HPDE6-E6E7 (cell line): ENCODE data around the gene BCL2L15.
"Not testable (repeated sequence)": the region's sequence is repeated elsewhere in the genome, so short reads cannot be mapped to it uniquely, and the experiment has no call there.

Experiments used
- DNase-seq: peaks from one replicate; pipeline ENCODE4 v3.0.0; 2011; ENCODE audit warnings: missing footprints; ENCODE audit errors: extremely low spot score

BCL2L15 gene

GRCh38 chr1:113871597-113872113 lies 15.7 kb downstream of the BCL2L15 start, which contains the start of gene PTPN22:
Gene PTPN22 (minus strand): TSS chr1:113871712.
- DNase-seq = no peak

- DNase-seq = no peak
These were observed 16.6 kb downstream of the BCL2L15 start for GRCh38 chr1:113870778-113871177.

DNA sequence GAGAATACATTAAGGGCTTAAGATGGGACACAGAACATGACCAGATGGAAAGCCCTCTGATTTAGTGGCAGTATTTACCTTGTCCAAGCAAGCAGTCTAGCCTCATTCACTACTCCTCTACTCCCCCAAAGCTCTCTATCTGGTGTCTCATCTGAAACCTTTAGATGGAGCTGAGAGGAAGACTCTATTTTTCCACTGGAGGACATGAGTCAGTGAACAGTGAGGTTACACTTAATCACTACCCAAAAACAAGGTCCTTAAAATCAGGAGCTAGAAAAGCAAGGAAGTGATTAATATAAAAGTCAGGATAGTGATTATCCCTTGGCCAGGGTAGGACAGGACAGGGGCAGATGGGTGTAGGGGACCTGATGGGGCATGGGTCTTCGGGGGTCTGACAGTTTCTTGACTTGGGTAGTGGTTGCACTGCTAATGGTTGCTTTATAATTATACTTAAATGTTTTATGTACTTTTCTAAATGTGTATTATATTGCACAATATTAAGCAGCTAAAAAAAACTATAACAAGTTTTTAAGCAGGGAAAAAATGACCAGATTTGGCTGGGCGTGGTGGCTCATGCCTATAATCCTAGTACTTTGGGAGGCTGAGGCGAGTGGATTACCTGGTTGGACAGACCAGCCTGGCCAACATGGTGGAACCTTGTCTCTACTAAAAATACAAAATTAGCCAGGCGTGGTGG lies 18.8 kb downstream of the BCL2L15 start:
- DNase-seq = no peak

DNA sequence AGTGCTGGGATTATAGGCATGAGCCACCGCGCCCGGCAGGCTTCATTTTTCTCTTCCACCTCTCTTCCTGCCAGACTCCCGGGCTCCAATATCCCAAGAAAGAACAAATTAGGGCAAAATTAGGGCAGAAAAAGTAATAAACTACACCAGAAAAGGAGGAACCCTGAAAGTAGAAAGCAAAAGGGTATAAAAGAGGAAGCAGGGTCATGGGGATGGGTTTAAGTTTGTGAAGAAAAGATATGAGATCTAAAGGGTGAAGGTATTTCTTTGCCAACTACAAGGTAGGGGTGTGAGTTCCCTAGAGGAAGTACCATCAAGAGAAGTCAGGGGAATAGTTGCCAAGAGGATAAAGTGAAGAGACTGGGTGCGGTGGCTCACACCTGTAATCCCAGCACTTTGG lies 25.7 kb downstream of the BCL2L15 start:
- no peak for DNase-seq

DNA sequence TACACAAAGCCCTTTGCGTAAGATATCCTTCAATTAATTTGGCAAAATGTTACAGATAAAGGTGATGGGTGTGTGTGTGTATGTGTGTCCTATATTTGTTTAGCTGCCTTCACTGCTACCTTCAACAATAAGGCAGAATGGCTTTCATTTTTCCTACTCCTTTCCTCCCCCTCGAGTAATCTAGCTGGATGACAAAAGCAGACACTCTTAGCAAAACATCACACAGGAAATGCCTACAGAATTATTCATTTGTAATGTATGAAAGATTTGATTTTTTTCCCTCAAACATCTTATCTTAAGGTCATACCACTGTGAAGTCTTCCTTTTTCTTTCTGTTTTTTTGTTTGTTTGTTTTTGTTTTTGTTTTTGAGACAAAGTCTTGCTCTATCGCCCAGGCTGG lies 26.5 kb downstream of the BCL2L15 start:
- DNase-seq = peak; percentile 11

DNA sequence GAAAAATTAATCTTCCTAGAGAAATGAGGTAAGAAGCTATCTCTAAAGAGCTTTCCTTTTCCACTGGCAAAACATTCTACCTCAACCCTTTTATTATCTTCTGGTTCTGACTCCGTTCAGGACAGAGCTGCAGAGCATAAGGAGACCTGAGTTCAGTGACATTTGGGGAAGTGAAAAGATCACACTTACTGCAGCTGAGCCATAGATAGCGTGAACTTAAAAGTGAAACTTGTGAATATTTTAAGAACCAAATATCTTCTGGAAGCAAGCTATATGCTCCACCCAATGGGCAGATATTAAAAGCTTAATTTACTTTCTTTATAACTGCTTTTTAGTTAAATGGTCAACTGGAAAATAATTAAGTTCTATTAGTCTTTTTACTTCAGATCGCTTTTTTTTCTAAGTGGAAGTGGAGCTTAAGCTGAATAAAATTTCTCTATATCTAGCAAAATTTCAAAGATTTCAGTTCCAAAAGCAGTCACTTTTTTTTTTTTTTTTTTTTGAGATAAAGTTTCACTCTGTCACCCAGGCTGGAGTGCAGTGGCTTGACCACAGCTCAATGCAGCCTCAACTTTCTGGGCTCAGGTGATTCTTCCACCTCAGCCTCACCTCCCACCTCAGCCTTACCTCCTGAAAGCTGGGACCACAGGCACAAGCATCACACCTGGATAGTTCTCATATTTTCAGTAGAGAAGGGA lies 27.8 kb downstream of the BCL2L15 start:
- DNase-seq = no peak

- DNase-seq = no peak
These were observed 28.4 kb downstream of the BCL2L15 start for GRCh38 chr1:113858982-113859381.

DNA sequence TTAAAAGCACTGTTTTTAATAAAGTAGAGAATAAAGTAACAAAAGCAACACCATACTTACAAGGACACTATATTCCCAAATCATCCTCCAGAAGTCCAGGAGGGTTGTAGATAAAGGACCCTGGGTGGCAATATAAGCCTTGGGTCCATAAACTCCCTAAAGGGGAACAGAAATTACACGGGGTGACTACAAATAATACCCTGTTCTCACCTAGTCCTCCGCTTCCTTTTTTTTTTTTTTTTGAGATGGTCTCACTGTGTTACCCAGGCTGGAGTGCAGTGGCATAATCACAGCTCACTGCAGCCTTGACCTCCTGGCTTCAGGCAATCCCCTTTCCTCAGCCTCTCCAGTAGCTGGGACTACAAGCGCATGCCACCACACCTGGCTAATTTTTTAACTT lies 29.0 kb downstream of the BCL2L15 start:
- DNase-seq = no peak

DNA sequence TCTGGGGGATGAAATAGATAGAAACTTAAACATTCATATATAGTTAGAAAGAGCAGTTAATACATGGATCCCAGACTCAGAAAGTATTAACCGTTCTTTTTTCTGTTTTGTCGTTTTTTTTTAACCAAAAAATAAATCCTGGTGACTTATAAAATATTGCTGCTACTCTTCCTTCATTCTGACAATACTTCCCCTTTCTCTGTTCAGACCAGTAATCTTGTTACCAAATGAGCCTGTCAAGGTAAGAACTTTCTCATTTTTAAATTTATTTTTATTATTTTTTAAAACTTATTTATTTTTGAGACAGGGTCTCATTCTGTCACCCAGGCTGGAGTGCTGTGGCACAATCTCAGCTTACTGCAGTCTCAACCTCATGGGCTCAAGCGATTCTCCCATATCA lies 29.6 kb downstream of the BCL2L15 start:
- DNase-seq = no peak

- no peak for DNase-seq
These were observed 31.0 kb downstream of the BCL2L15 start for GRCh38 chr1:113856401-113856790.

DNA sequence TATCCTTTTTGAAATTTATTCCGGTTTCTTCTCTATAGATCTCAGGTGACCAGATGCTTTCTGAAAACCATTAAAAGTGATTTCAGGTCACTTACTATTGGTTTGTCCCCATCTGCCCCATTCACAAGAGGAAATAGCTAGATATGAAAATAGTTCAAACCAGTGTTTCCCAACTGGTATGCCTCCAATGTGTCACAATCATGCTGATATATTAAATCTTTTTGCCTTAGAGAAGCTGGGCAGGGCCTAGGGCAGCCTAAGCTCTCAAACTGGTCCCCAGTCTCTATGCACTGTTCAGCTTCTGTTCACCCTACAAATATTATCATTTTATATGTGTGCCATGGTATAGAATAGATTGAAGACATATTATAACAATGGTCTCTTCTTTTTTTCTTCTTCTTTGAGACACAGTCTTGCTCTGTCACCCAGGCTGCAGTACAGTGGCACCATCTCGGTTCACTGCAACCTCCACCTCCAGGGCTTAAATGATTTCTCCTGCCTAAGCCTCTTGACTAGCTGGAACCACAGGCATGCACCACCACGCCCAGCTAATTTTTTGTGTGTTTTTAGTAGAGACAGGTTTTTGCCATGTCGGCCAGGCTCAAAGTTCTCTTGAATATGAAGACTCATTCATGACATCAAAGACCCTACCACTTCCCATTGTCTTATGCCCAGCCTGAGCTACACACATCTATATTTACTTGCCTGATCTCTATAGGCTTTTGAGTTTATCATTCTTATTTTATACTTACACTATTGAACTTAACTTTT lies 31.6 kb downstream of the BCL2L15 start:
- no peak for DNase-seq

DNA sequence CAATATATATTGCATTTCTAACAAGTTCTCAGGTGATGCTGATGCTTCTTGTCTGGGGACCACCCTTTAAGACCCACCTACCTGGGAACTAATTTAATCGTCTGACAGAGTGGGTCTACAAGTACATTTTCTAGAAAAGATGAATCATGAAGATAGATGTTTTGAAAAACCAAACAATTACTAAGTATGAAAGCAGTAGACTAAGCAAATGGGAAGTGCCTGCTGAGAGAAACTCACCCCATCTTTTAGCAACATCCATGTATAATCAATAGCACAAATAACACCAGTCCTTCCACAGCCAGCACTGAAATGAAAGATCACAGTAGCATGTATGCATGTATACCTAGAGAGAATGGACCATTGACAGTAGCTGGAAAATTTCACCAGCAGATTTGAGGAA lies 33.1 kb downstream of the BCL2L15 start:
- no peak for DNase-seq

DNA sequence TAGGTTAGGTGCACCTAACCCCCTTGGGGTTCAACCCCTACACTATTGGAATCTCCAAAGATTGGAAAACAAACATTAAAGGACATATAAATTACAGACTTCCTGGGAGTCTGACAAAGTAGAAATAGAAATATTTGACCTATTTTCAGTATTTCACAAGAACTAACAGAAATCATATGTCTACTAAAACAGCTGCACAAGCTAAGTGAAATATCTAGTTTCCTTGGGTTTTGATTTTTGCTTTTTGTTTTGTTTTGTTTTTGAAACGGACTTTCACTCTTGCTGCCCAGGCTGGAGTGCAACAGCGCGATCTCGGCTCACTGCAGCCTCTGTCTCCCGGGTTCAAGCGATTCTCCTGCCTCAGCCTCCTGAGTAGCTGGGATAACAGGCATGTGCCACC lies 34.7 kb downstream of the BCL2L15 start:
- DNase-seq = not testable (repeated sequence)

DNA sequence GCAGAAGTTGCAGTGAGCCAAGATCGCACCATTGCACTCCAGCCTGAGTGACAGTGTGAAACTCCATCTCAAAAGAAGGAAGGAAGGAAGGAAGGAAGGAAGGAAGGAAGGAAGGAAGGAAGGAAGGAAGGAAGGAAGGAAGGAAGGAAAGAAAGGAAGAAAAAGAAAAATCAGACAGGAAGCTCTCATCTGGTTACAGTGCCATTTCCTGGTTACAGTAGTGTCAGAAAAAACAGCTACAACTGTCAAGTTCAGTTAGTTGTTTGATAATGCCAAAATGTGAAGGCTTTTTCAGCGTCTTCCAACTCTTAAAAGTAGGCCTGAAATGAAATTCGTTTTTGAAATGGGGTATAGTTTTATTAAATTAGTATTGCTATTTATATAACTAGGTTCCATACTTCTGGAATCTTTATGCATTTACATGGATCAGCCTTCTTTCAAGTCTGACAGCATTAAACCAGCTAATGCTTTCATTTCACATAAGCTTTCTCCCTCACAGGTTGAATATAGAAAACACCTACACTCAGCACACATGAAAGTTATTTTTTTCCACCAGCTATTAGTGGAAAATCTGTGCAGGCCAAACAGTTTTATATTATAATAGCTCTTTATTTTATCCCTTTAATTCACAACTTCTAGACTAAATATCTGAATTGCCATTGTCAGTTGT lies 37.1 kb downstream of the BCL2L15 start:
- DNase-seq = no peak

DNA sequence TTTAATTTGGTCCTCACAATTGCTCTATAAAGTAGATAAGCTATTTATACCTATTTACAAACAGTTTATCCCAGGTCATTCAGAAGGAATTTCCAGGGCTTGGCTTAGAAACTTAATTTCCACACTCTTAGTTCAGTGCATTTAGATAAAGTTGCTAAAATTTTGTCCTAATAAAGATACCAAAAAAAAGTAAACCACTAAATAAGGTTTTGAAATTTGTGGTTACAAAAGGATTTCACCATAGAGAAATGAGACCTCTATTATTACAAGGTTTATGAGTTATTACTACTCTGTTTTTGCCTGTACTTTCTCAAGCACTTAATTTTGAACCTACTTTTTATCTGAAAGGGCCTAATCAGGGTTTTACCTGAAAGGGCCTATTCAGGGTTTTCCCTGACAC lies 38.3 kb downstream of the BCL2L15 start:
- DNase-seq = no peak

DNA sequence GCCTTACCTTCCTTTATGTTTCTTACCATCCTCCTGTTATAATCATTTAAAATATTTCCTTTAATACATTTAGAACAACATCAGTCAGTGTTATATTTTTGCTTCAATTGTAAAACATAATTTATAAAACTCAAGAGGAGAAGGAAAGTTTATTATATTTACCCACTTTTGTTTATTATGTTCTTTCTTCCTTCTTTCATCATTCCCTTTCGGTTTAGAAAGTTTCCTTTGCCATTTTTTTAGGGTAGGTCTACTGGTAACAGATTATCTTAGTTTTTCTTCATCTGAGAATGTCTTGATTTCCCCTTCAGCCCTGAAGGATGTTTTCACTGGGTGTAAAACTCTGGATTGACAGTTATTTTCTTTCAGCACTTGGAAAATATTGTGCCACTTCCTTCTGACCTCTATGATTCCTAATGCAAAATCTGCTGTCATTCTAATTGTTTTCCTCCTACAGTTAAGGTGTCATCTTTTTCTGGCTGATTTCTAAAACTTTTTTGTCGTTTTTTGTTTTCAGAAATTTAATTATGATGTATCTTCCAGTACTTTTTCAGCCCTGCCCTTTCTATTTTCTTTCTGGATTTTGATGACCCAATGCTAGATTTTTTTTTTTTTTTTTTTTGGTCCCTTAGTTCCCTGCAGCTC lies 40.9 kb downstream of the BCL2L15 start:
- no peak for DNase-seq

DNA sequence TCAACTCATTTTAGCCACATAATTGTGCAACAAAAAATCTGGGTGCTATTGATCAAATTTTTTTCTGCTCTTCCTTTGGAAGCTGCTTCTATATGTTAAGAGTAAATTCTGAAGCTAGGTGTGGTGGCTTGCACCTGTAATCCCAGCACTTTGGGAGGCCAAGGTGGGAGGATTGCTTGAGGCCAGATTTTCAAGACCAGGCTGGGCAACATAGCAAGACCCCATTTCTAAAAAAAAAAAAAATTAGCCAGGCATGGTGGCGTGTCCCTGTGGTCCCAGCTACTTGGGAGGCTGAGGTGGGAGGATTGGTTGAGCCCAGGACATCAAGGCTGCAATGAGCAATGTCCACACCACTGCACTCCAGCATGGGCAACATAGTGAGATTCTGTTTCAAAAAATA lies 50.8 kb downstream of the BCL2L15 start:
- DNase-seq = no peak

DNA sequence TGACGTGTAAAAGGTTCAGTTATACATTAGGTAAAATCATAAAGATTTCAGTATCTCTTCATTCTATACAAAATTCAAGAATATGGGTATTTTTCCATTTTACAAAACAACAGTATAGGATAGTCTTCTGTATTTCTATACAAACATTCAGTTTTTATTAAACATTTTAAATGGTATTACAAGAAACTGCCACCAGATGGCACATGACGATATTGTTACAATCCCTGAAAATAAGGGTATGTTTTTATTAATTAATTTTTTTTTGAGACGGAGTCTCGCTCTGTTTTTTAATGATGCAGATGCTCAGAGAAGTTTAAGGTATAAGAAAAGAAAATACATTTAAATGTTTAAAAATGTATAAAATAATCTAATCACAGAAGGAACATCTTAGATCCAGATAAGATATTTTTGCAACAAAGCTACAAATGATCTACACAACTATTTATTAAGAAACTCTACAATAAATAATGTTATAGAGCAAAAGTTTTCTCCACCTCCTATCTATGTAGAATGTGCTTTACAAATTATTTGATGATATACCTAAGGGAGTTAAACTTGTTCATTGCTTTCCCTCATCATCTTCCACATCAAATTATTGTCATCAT lies 51.6 kb downstream of the BCL2L15 start:
- no peak for DNase-seq

DNA sequence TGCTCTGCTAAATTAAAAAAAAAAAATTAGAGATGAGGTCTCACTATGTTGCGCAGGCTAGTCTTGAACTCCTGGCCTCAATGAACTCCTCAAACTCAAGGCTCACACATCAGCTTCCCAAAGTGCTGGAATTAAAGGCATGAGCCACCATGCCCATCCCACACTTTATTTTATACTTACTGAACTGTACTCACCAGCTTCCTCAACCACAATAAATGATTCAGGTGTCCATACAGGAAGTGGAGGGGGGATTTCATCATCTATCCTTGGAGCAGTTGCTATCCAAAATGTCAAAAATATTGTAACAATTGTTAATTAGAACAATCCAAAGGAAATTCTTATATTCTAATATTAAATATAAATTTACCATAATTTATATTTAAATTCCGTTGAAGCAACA lies 52.7 kb downstream of the BCL2L15 start:
- DNase-seq = no peak
